ENCODE data around the gene SLC35A2.
"Not testable (repeated sequence)": the region's sequence is repeated elsewhere in the genome, so short reads cannot be mapped to it uniquely, and the experiment has no call there.

Gene SLC35A2

DNA sequence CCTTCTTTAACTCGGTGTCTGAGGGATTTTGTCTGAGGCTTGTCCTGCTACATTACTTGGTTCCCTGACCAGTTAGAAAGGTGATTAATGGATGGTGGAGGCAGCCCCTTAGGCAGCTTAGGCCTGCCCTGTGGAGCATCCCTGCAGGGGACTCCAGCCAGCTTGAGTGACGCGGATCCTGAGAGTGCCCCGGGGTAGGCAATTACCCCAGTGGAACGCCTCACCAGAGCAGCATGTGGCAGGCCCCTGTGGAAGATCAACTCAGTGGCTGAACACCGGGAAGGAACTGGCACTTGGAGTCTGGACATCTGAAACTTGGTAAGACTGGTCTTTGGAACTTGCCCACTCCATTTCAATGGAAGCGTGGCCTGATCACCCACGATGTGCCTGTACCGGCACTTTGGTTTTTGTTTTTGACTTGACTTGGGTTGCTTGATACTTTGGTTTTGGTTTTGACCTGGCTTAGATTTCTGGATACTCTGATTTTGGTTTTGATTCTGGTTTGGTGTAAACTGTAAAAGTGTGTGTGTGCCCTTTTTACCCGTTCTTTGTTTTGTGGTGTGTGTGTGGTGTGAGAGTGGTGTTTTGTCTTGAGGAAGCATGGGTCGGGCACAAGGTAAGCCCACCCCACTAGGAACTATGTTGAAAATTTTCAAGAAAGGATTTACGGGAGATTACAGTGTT lies 57.2 kb downstream of the SLC35A2 start:
- DNase-seq (ENCODE audit: low read depth in 2 of 2, low spot score in 1 of 2): not testable (repeated sequence)

DNA sequence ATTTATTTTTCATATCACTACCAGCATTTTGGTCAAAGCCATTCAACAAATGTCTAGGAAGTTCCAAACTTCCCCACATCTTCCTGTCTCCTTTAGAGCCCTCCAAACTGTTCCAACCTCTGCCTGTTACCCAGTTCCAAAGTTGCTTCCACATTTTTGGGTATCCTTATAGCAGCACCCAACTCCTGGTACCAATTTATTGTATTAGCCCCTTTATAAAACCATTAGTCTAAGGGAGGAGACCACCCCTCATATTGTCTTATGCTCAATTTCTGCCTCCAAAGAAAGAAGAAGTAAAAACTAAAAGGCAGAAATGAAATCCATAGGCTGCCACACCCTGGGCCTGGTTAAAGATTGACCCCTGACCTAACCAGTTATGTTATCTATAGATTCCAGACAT lies 58.0 kb downstream of the SLC35A2 start:
- DNase-seq (ENCODE audit: low read depth in 2 of 2, low spot score in 1 of 2): not testable (repeated sequence)

All from stimulated activated CD8-positive, alpha-beta memory T cell treated with anti-CD3 and anti-CD28 coated beads, Interleukin-4, amount 100 ng/mL, for 1 hour (primary cell).